Central memory CD4-positive, alpha-beta T cell (primary cell): Measurements from ENCODE around the gene PHTF2.
"Not testable (repeated sequence)": the region's sequence is repeated elsewhere in the genome, so short reads cannot be mapped to it uniquely, and the experiment has no call there.

Experiments
- DNase-seq: peaks from one replicate; pipeline ENCODE4 v3.0.0; 2022

PHTF2 gene

DNA sequence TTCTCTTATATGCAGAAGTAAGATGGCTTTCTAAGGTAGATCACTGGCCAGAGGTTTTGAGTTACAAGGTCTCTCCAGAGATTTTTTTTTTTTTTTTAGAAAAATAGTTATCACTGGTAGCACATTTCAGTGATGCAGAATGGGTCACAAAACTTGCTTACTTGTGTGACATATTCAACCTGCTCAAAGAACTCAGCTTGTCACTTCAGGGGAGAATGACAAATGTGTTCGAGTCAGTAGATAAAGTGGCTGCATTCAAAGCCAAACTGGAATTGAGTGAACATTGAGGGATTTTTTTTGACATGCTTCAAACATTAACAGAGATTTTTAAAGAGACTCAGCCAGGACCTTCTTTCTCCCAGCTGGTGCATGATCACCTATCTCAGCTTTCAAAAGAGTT is 33.4 kb downstream of the PHTF2 start:
- no peak for DNase-seq

DNA sequence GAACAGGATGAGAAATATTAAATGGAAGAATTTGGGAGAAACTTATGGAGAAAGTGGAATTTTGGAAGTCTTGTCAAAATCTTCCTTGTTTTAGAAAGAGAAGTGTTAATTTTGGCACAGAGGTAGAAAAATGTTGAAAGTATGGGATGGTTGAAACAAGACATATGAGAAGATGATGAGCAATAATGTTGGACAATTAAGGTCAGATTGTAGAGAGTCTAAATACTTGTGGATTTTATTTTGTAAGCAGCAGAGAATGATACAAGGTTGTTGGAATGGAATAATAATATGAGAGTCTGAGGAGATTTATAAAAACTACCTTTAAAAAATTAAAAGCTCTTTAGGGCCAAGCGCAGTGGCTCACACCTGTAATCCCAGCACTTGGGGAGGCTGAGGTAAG is 34.6 kb downstream of the PHTF2 start:
- no peak for DNase-seq

DNA sequence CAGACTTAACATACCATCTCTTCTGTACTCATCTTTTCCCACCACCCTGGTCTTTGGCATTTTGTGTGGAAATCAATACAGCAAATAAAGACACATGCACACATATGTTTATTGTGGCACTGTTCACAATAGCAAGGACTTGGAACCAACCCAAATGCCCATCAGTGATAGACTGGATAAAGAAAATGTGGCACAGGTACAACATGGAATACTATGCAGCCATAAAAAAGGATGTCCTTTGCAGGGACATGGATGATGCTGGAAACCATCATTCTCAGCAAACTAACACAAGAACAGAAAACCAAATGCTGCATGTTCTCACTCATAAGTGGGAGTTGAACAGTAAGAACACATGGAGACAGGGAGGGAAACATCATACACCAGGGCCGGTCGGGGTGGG is 37.9 kb downstream of the PHTF2 start:
- DNase-seq: not testable (repeated sequence)

DNA sequence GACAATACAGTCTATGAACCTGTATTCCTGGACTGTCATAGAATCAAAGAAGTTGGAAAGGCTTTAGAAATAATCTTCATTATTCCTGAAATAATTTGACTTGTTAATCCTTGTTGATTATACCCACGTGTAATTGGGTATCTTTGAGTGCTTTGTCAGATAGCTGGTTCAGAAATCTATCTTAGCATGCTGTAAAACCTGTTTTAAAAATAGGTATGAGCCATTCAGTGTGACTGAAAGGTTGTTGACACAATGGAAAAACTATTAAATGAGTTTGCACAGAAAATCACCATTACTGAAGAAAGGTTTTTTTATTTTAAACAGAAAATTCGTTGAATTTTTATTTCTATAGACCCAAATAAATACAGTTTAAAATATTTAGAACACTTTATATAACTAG is 38.7 kb downstream of the PHTF2 start:
- no peak for DNase-seq

DNA sequence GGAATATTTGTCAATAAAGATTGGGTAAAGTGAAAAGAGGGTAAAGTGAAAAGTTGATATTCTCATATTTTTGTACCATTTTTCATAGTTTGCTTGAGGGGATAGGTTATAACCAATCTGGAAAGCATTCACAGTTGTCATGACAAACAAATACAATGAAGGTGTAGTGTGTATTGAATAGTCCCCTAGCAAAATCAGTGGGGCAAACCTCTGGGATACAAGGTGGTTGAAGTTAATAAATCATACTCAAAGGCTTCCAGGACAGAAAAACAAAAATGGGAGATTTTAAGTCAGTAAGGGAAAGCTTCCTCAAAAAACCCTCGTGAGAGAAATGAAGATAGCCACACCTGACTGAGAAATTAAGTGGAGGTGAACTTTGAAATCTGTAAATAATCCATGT is 39.4 kb downstream of the PHTF2 start:
- DNase-seq: no peak

DNA sequence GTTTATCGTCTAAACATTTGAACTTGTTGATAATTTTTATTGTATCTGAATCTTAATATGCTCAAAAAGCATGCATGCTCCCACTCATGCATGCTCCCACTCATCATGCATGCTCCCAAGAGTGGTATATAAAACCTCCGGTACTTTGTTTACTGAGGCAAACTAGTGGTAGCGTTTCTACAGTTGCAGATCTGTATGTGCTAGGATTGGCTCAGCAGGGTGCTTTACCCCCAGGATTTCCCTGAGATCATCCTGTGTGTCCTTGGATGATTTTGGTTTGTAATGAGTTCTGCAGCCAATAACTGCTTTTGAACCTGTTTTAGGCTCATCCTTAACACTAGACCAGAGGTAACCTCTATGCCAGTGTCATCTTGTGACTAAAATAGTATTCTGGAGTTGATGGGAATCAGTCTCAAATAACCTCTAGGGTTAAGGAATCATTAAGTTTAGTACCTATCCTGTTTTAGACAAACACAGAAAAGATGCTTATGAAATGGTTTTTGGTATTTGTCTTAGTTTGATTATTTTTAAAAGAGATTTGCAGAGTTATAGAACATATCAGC is 40.4 kb downstream of the PHTF2 start:
- DNase-seq: no peak

DNA sequence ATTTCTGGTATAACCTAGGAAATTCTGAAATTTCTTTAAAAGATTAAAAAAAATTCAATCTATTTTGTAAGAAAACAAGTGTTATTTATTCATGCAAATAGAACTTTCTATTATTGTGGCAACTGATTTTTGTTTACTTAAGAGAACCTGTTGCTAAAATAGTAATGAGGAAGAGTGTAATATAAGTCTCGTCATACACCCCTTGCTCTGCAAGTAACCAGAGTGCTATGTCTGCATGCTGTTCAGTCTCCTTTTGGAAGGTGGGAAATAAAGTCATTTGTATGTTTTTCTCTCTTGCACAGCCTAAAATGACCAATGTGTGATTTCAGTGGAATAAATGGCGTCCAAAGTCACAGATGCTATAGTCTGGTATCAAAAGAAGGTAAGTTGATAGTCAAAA is 41.3 kb downstream of the PHTF2 start:
- DNase-seq: no peak

DNA sequence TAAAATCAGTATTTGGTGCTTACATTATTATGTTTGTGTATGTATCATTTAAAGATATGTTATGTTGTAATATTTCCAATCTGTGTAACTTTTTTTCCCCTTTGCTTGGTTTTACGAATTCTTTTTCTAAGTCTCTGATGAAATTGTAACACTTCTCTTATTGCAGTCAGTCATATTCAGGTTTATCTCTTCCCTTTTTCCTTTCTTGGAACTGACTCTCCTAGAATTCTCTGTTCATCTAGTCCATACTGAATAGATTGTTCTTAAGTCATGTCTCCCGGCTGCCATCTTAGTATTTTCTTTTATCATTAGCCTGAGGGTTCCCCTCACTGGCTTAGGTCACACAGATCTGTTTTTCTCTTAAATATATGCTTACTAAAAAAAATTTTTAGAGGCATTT is 44.6 kb downstream of the PHTF2 start:
- no peak for DNase-seq

DNA sequence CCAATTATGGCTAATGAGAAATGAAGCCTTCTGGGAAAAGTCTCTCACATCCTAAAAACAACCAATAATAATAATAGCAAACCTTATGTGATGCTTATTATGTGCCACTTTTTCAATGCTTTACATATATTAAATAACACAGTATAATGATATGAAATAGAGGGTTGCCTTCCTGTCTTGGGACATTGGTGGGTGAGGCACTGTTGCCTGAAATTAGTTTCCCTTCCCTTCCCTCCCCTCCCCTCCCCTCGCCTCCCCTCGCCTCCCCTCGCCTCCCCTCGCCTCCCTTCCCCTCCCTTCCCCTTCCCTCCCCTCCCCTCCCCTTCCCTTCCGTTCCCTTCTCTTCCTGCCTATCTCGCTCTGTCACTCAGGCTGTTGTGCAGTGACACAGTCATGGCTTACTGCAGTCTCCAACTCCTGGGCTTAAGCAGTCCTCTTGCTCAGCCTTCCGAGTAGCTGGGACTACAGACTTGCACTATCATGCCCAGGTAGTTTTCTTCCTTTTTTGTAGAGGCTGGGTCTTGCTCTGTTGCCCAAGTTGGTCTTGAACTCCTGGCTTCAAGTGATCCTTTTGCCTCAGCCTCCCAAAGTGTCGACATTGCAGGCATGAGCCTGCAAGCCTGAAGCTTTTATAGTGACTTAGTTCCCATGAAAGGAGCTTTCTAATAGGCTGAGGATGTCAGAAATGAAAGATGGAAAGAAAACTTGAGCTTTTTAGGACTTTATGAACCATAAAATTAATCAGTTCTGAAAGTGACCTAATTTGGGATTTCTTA is 47.9 kb downstream of the PHTF2 start:
- no peak for DNase-seq

DNA sequence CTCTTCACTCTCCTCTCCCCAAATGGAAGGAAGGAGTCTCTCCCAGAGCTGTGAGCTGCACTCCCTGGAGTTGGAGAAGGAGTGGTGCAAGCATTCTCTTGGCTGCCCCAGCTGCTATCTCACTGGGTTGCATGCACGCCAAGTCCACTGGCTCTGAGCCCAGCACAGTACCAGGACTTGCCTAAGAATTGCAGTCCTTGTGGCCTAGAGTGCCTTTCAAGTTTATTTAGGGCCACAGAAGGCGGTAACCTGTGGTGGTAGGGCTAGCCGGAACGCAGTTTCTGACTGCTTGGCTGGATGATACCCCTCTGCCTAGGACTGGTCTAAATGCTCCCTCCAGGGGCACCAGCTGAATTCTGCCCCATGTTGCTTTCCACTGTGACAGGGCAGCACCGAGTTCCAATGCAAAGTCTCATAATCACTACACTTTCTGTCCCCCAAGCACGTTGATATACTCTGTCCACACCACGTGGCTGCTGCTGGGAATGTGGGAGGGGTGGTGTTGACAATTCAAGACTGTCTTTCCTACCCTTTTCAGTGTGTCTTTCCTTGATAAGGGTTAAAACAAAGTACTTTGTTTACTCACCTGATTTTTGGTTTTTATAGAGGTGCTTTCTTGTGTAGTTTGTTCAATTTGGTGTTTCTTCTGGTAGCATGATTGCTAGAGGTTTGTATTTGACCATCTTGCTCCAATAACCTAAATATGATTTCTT is 57.0 kb downstream of the PHTF2 start:
- no peak for DNase-seq

DNA sequence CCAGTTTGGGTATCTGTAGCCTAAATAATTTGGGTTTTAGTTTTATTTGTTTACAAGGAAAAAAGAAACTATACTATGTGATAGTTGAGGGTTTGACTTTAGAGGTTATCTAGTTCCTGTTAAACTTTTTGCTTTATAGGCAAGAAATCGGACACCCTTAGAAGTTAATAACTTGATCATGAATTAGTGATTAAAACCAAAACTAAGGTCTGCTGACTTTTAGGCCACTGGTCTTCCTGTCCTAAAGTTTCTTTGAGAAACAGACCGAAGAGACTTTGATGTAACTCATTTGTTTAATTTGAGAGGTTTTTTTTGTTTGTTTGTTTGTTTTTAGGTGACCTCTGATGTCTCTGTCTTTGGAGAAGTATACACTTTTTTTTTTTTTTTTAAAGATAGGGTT is 59.7 kb downstream of the PHTF2 start:
- no peak for DNase-seq

DNA sequence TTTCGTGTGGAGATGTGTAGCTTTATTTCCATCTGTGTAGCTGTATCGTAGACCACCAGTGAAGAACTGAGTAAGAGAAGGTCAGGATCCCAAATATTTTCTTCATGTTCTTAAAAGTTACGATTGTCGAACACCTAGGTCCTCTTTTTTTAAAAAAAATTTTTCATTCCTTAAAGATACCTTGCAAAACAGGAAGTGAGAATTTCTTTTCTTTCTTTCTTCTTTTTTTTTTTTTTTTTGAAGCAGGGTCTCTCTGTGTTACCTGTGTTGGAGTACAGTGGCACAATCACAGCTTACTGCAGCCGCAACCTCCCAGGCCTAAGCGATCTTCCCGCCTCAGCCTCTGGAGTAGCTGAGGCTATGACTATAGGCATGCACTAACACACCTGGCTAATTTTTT is 60.8 kb downstream of the PHTF2 start:
- no peak for DNase-seq

DNA sequence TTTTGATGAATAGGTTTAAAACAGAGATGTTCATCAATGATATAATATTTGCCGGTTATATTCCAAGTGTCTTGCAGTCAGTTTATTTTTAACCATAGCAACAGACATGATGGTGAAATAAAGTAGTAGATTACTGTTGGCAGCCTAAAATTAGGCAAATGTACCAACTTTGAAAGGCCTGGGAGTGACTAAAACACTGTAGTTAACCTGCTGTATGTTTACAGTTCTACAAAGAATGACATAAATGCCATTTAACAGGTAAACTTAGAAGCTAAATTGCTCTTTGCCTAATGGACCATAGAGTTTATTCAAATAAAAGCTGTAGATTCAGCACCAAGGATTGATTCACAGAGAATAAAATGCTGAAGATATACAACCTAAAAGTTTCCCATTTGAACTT is 64.1 kb downstream of the PHTF2 start:
- DNase-seq: no peak

DNA sequence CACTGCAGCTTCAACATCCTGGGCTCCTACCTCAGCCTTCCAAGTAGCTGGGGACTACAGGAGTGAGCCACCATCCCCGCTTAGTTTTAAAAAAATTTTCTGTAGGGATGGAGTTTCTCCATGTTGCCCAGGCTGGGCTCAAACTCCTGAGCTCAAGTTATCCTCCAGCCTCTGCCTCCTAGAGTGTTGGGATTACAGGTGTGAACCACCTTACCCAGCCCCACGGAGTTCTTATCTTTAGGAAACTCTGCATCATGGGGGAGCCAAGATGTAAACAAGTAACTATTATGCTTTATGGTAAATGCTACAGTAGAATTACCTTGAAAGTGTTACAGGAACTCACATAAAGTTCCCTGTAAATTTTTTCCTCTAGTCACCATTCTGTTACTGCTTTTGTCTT is 65.3 kb downstream of the PHTF2 start:
- no peak for DNase-seq

DNA sequence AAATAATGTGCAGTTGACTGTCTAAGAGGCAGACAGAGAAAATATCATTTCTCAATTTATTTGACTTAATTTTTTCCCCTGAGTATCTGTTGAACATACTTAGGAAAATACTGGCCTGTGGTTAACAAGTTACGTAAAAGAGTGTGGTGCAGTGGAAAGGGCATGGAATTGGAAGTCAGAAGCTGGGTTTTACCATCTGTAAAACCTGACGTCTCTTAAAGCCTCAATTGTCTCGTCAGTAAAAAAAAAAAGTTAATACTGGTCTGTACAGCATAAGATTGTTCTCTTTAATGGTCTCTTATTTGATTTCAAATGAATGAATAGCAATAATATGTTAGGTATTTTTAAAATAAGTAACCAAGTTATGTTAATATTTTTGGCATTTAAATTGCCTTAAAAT is 67.8 kb downstream of the PHTF2 start:
- DNase-seq: no peak

DNA sequence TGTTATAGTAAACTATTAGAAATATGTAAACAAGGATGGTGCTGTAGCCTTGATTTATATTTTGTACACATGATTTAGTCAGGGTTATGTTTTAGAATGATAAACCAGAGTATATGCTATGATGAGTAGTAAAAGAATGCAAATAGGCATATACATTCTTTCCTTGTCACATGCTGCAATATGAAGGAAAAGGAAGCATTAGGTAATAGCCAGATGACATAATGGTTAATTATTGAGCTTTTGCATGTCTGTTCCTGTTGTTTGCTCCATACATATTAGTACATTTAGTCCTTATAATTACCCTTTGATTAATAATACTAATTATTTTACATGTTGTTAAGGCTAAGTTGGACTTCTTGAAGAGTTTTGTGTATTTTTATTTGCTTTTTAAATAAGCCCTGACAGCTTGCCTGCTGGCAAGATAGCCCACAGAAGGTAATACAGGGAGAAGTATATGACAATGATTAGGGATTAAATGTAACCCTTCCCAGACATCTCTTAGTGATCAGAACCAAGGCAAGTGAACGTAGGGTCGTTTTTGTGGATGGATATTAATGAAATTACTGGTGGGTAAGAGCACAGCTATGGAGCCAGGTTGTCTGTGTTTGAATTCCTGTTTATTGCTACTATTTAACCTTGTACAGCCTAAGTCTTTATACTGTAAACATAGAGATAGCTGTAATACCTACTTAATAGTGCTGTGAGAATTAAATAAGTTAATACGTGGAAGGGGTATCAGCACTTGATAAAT is 68.4 kb downstream of the PHTF2 start:
- no peak for DNase-seq

DNA sequence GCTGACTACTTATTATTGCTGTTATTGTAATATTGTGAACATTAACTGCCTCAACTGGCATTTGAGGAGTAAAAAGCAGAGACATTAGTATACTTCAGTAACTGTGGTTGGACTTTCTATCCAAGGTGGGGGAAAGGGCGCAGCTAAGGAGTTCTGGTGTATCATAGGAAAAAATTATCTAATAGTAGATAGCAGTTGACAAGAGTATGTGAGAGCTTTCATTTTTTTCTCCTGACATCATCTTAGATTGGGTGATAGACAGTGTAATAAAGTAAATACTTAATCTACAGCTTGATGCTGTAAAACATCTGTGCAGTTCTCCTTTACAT is 68.9 kb downstream of the PHTF2 start:
- no peak for DNase-seq

DNA sequence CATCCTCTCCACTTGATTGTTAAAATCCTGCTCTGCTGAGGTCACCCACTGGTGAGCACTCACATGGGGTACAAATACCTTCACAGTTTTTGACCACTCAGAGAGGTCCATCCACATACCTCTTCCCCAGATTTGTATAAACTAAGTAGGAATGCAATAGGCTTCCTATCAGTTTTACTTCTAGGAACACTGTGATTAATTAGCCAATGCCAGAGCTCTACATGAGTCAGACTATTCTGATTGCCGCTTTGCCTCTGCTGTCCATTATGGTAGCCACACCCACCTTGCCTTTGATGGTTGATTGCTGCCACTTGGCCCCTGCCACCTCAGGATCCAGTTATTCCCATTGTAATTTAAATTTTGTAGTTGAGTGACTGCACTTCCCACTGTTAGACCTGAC is 73.7 kb downstream of the PHTF2 start:
- DNase-seq: not testable (repeated sequence)

DNA sequence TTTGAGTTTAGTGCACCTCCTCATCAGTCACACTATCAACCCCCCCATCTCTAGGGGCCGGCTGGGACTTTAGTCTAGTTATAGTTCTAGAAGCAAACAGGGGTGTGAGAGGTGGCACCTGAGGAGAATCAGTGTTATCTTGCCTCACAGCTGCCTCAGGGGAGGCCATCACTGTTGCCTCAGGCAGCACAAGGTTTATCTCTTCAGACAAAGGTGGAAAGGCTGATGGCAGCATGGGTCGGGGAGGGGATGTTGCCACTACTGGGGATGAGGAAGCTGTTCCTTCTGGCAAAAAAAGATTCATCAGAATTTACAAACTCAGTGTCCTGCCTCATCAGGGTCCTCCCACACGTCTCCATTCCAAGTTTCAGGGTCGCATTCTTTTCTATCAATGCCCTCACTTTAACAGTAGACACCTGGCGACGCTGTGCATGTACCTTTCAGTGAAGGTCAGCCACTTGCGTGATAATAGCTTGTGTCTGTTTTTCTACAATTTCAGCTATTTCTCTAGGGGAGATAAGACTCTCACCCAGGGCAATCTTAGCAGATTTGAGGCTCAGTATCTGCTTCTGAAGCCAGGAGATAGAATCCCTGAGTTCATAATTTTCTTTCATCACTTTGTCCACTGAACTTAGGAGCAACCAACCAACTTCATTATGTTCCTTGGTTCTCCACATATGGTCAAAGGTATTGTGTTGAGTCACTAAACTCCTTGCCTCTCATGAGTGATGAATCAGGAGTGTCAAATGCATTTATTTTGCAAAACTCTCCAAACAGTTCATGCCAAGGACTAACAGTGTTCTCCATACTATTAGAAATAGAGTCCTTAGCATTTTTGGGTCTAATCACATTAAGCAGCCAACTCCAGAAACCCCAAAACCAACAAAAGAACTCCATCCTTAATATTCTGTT is 75.1 kb downstream of the PHTF2 start:
- DNase-seq: not testable (repeated sequence)

DNA sequence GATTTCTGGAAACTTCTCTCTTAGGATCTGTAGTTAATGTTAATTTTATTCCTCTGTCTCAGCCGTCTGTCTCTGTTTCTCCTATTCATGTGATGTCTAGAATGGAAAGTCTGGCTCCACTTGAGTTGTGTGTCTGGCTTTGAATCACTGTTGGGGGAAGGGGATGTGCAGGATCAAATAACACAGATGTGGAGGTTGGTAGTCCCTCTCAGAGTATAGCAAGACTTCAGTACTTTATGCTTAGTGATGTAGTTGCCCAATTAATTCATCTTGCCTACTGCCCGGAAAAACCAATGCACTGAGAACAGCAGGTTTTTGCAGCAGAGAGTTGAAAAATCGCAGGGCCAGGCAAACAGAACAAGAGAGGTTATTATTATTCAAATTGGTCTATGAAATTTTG is 79.2 kb downstream of the PHTF2 start:
- no peak for DNase-seq

DNA sequence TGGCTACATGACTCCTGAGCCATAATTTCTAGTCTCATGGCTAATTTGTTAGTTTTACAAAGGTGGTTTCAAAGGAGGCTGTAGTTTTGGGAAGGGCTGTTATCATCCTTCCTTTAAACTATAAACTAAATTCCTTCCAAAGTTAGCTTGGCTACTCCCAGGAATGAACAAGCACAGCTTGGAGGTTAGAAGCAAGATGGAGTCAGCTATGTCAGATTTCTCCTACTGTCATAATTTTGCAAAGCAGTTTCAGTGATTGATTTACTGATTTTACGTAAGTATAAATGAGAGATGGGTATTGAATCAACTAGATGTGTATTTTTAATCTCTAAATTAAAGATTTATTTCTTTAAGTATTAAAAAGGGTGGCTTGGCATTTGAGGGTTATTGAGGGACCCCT is 79.9 kb downstream of the PHTF2 start:
- DNase-seq: no peak

DNA sequence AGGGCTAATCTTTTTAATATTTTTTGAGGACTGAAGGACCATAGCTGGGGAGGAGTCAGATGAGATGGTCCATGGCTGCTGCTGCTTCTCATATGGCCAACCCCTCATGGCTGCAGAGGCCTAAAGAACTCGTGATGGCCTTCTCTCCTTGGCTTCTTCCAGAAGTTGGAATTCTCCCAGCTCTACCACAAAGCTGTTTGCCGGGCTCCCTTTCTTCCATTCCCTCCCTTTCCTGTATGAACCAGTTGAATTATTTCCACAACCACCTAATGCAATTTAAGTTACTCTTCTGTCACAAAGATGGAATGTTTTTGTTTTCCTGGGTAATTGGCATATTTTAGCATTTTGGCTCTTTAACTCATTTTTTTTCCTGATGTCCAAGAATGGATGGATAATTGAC is 80.7 kb downstream of the PHTF2 start:
- no peak for DNase-seq

DNA sequence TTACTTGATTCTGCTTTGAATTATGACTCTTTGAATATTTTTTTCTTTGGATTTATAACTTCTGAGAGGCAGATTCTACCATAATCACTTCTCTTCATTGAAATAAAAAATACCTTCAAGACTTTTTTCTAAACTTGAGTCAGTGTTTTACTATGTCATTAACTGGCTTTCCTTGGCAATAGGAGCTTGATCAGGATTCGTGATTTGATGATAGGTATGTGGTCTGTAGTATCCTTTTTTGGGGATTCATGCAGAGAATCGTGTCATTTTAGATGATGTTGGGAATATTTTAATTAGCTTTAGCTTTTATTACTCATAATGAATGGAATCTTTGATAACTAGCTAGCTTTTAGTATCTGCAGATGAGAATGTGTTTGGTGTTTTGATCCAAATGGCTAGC is 83.3 kb downstream of the PHTF2 start:
- DNase-seq: no peak
